IMR-90 (cell line): Measurements from ENCODE around the gene FOXD4. TPM values are rescaled to one million over a fixed set of nuclear protein-coding genes. Genes with fewer than 3 reads are reported as not detected.
"Not testable (repeated sequence)": the region's sequence is repeated elsewhere in the genome, so short reads cannot be mapped to it uniquely, and the experiment has no call there.

Experiments used
- ATAC-seq: fragments of 200-7000 bp; cut with Tn5 transposase; 2 replicates; pipeline ENCODE4 v1.9.1; 2020; ENCODE audit warnings: low read depth, mild to moderate bottlenecking, moderate library complexity
- BruUV-seq: library from RNA; stranded (reverse); fragments of 400-500 nt; replicated peaks from 2 replicates; lab custom pipeline; 2021; lab: Mats Ljungman, UMichigan
- CTCF ChIA-PET: fragments of 300-600 bp; formaldehyde crosslinking; extraction: SDS; loops from one replicate; lab custom pipeline; 2021; ENCODE audit warnings: antibody characterized with exemption; lab: Yijun Ruan, JAX
- POLR2A ChIA-PET: fragments of 300-600 bp; sonication (Branson Sonifier 250); formaldehyde crosslinking; loops from one replicate; lab custom pipeline; 2022; ENCODE audit warnings: antibody characterized with exemption; ENCODE audit not compliant: unreplicated experiment; lab: Charles Lee
- DNase-seq: peaks from one replicate; pipeline ENCODE4 v3.0.0; 2013
- H2AFZ ChIP-seq: replicated peaks from 2 replicates; pipeline ENCODE3; 2013; ENCODE audit warnings: low read length, mild to moderate bottlenecking; ENCODE audit not compliant: poor library complexity
- H2AK5ac ChIP-seq: 2 replicates; pipeline ENCODE4 v1.6.1; 2013; ENCODE audit warnings: low read depth, low read length, inconsistent platforms
- H2AK9ac ChIP-seq: replicated peaks from 2 replicates; pipeline ENCODE3; 2013; ENCODE audit warnings: mild to moderate bottlenecking, low read depth, low read length, moderate library complexity; ENCODE audit not compliant: poor library complexity
- H2BK120ac ChIP-seq: 2 replicates; pipeline ENCODE4 v1.6.1; 2013; ENCODE audit warnings: low read depth, low read length, inconsistent platforms
- H2BK15ac ChIP-seq: 3 replicates; pipeline ENCODE4 v1.6.1; 2013; ENCODE audit warnings: low read depth, low read length, inconsistent platforms
- H2BK20ac ChIP-seq: 2 replicates; pipeline ENCODE4 v1.6.1; 2013; ENCODE audit warnings: low read depth, mild to moderate bottlenecking, inconsistent platforms, low read length, moderate library complexity
- H2BK5ac ChIP-seq: 2 replicates; pipeline ENCODE4 v1.6.1; 2013; ENCODE audit warnings: mild to moderate bottlenecking, low read depth, low read length, inconsistent platforms; ENCODE audit not compliant: poor library complexity, severe bottlenecking
- H3K14ac ChIP-seq: replicated peaks from 2 replicates; pipeline ENCODE4 v1.6.1; 2013; ENCODE audit warnings: low read depth, low read length, inconsistent platforms
- H3K18ac ChIP-seq: 2 replicates; pipeline ENCODE4 v1.6.1; 2013; ENCODE audit warnings: low read depth, low read length, control low read depth
- H3K23ac ChIP-seq: 2 replicates; pipeline ENCODE4 v1.6.1; 2013; ENCODE audit warnings: low read depth, low read length, inconsistent platforms
- H3K27ac ChIP-seq: 2 replicates; pipeline ENCODE4 v1.5.1; 2013; ENCODE audit warnings: mild to moderate bottlenecking, control low read depth, low read length; ENCODE audit not compliant: insufficient read depth
- H3K27me3 ChIP-seq: 2 replicates; pipeline ENCODE4 v1.6.1; 2013; ENCODE audit warnings: low read length; ENCODE audit not compliant: control insufficient read depth, insufficient read depth
- H3K36me3 ChIP-seq: 2 replicates; pipeline ENCODE4 v1.6.1; 2013; ENCODE audit warnings: low read length, mixed read lengths; ENCODE audit not compliant: control insufficient read depth, insufficient read depth
- H3K4ac ChIP-seq: 2 replicates; pipeline ENCODE4 v1.6.1; 2013; ENCODE audit warnings: low read depth, low read length, inconsistent platforms
- H3K4me1 ChIP-seq: 2 replicates; pipeline ENCODE4 v1.6.1; 2013; ENCODE audit warnings: low read length, mixed read lengths; ENCODE audit not compliant: control insufficient read depth, insufficient read depth
- H3K4me2 ChIP-seq: 2 replicates; pipeline ENCODE4 v1.6.1; 2013; ENCODE audit warnings: low read depth, mild to moderate bottlenecking, control low read depth, low read length, moderate library complexity
- H3K4me3 ChIP-seq: 2 replicates; pipeline ENCODE4 v1.5.1; 2013; ENCODE audit warnings: low read depth, mild to moderate bottlenecking, control low read depth, low read length, moderate library complexity; ENCODE audit not compliant: insufficient read depth
- H3K56ac ChIP-seq: 2 replicates; pipeline ENCODE4 v1.6.1; 2013; ENCODE audit warnings: low read length, inconsistent platforms; ENCODE audit not compliant: insufficient read depth; ENCODE audit errors: extremely low read depth
- H3K79me1 ChIP-seq, 2 experiments: 2 replicates each; pipeline ENCODE4 v1.6.1; 2013; ENCODE audit warnings: low read length in 2 of 2, inconsistent platforms in 1 of 2, low read depth in 1 of 2
- H3K9ac ChIP-seq: 2 replicates; pipeline ENCODE4 v1.6.1; 2013; ENCODE audit warnings: low read depth, low read length, control low read depth
- H3K9me1 ChIP-seq: 2 replicates; pipeline ENCODE4 v1.6.1; 2013; ENCODE audit warnings: low read length, inconsistent platforms; ENCODE audit not compliant: insufficient read depth
- H3K9me3 ChIP-seq: 2 replicates; pipeline ENCODE4 v1.6.1; 2013; ENCODE audit warnings: low read length; ENCODE audit not compliant: control insufficient read depth, insufficient read depth
- H4K20me1 ChIP-seq: 2 replicates; pipeline ENCODE4 v1.6.1; 2013; ENCODE audit warnings: low read length, inconsistent platforms; ENCODE audit not compliant: insufficient read depth
- H4K5ac ChIP-seq: 2 replicates; pipeline ENCODE4 v1.6.1; 2013; ENCODE audit warnings: mild to moderate bottlenecking, low read depth, low read length, control low read depth
- H4K8ac ChIP-seq, 2 experiments: 2 replicates each; pipeline ENCODE4 v1.6.1; 2013; ENCODE audit warnings: low read depth in 2 of 2, low read length in 2 of 2, control low read depth in 1 of 2, inconsistent platforms in 1 of 2
- H4K91ac ChIP-seq: 2 replicates; pipeline ENCODE4 v1.6.1; 2013; ENCODE audit warnings: low read depth, low read length, inconsistent platforms; ENCODE audit not compliant: insufficient read depth
- WGBS, 2 experiments: methylation state at CpG; one replicate each; pipeline versions ENCODE4 v1.1.5 to v1.1.7; 2013; ENCODE audit warnings: missing lambda C conversion rate in 2 of 2; ENCODE audit not compliant: insufficient read length in 1 of 2; ENCODE audit errors: extremely low coverage in 2 of 2; 5-methylcytosine and 5-hydroxymethylcytosine counted together
- dilution Hi-C: fragments of 300-500 bp; cut with HindIII; formaldehyde crosslinking; loops from one replicate; pipeline ENCODE4 v1.14.3; 2018; ENCODE audit warnings: low sequenced_read_pairs; ENCODE audit not compliant: unreplicated experiment
- in situ Hi-C: fragments of 300-500 bp; cut with MboI; formaldehyde crosslinking; loops from 3 replicates; pipeline ENCODE4 v1.14.3; 2019; ENCODE audit warnings: low sequenced_read_pairs, inconsistent platforms, mixed read lengths
- intact Hi-C: fragments of 100-400 bp; cut with micrococcal nuclease; formaldehyde crosslinking; loops from 2 replicates; pipeline ENCODE4 v1.10.0; 2022
- polyA plus RNA-seq, 3 experiments: library from polyadenylated mRNA; depleted of rRNA; stranded (reverse); fragments of >200 nt; gene quantifications; 2 replicates each; pipeline ENCODE4 v1.2.3, GENCODE V29; 2012; ENCODE audit warnings: low replicate concordance in 1 of 3
- total RNA-seq: library from RNA; depleted of rRNA; stranded (reverse); fragments of >200 nt; gene quantifications from 2 replicates; pipeline ENCODE4 v1.2.3, GENCODE V29; 2012

Gene FOXD4
- total and polyA plus RNA-seq, 2 of the 4 experiments (the other 2 are of a cell fraction): 0.03 to 0.18 TPM

DNA sequence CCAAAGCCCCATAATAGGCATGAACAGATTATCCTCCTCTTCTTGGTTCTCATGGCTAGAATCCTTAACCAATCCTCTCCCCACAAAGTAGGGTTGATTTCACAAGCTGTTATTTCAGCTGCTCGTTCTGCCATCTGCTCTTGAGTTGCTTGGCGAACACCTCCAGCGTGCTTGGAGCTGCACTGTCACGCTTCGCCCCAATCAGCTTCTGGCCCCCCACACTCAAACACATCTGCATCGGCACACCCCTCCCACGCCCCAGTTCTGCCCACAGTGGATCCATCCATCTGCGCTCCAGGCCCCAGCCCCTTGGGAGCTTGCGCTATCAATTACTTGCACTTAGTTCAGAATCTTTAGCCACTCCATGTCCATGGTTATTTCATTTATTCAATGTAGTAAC, 17.8 kb downstream of the FOXD4 start:
- H3K9ac ChIP-seq, H3K4me1 ChIP-seq, in situ Hi-C loops, H2AFZ ChIP-seq, H3K9me3 ChIP-seq, H4K5ac ChIP-seq, H3K4me3 ChIP-seq, H3K27ac ChIP-seq, H2BK5ac ChIP-seq, H3K56ac ChIP-seq, CTCF ChIA-PET, H3K14ac ChIP-seq, H3K23ac ChIP-seq, H2AK9ac ChIP-seq, H3K4me2 ChIP-seq, H3K36me3 ChIP-seq, H2BK20ac ChIP-seq, H2BK120ac ChIP-seq, H3K4ac ChIP-seq, H3K27me3 ChIP-seq, H3K9me1 ChIP-seq, H2AK5ac ChIP-seq, DNase-seq, H3K79me1 ChIP-seq, BruUV-seq, H4K91ac ChIP-seq, POLR2A ChIA-PET, H4K20me1 ChIP-seq, ATAC-seq, H4K8ac ChIP-seq, dilution Hi-C loops, H3K18ac ChIP-seq, H2BK15ac ChIP-seq, intact Hi-C loops: not testable (repeated sequence)
- no CpG with 5 or more reads among the region's 9 CpGs for WGBS, 2 experiments

DNA sequence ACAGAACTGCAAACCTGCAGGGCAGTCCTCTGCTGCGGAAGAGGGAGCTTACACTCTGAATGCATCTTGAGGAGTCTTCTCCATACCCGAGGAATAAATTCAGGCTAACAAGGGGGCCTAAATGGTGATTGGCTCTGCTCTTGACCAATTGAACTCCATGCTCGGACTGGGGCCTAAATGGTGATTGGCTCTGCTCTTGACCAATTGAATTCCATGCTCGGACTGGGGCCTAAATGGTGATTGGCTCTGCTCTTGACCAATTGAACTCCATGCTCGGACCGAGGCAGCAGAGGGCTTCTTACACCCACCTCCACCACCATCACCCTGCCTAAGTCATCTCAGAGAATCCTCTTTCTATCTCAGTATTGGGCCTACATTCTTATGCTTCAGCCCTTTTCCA, 18.4 kb downstream of the FOXD4 start:
- DNase-seq, H3K18ac ChIP-seq, dilution Hi-C loops, H3K4ac ChIP-seq, H3K4me1 ChIP-seq, CTCF ChIA-PET, H3K23ac ChIP-seq, H3K9me3 ChIP-seq, H2AK9ac ChIP-seq, BruUV-seq, in situ Hi-C loops, H3K14ac ChIP-seq, H2AFZ ChIP-seq, intact Hi-C loops, H3K9me1 ChIP-seq, H4K8ac ChIP-seq, H3K9ac ChIP-seq, H3K56ac ChIP-seq, H3K79me1 ChIP-seq, H2BK15ac ChIP-seq, H4K20me1 ChIP-seq, H3K27ac ChIP-seq, H2BK120ac ChIP-seq, POLR2A ChIA-PET, H4K91ac ChIP-seq, H2BK5ac ChIP-seq, ATAC-seq, H3K4me3 ChIP-seq, H4K5ac ChIP-seq, H3K27me3 ChIP-seq, H3K36me3 ChIP-seq, H2AK5ac ChIP-seq, H3K4me2 ChIP-seq, H2BK20ac ChIP-seq: not testable (repeated sequence)
- 79% methylated on average over 3 of the region's 6 CpGs; no CpG with 5 or more reads in 1 of the 2 experiments for WGBS, 2 experiments
